GM21619 (cell line): Measurements from ENCODE around the gene SLCO4A1.
"Not testable (repeated sequence)": the region's sequence is repeated elsewhere in the genome, so short reads cannot be mapped to it uniquely, and the experiment has no call there.

Experiments used
- ATAC-seq: cut with Tn5 transposase; IDR thresholded peaks from one replicate; pipeline ENCODE4 v1.9.1; 2021; ENCODE audit not compliant: unreplicated experiment

The SLCO4A1 gene

DNA sequence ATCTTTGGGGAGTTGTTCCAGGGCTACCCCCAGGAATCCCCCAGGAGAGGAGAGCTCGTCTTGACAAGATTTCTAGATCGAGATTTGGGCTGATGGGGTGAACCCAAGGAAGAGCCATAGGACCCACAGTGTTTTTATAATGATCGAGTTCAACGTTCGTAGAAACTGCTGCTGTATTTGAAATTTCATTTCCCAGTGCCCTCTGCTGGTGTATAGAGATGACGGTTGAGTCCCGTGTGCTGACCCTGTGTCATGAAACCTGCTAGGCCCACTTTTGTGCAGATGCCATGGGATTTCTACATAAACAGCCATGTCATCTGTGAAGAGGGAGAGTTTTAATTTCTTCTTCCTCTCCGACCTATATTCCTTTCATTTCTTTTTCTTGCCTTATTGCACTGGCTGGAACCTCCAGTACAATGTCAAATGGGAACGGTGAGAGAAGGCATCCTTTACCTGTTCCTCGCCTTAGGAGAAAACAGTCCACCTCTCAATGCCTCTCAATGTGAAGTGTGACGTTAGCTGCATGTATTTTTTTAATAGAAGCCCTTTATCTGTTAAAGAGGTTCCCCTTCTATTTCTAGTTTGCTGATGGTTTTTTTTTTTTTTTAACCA, 37.8 kb downstream of the SLCO4A1 start:
- no peak for ATAC-seq

DNA sequence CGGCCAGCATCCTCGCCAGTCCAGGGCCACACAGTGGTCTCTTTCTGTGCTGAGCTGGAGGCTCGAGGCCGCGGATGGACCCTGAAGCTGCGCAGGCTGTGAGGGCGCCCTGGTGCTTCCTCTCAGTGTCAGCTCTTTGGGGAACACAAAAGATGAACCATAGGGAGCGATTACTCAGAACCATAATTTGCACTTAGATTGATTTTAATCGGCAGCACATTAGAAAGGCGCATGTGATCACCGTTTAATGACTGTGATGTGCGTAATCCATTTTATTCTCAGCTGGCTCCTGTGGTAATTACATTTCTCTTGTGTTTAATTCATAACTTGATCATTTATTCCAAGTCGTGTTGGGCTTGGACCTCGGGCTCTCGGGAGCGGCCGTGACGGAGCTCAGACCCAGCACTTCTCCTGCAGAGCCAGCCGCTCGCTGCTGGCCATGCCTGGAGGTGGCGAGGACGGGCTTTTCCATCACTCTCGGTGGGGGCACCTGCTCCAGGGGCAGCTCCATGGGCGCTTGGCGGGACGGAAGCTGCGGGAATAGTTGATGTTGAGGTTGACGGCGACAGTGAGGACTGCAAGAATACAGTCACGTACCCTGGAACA, 40.7 kb downstream of the SLCO4A1 start:
- ATAC-seq = no peak

DNA sequence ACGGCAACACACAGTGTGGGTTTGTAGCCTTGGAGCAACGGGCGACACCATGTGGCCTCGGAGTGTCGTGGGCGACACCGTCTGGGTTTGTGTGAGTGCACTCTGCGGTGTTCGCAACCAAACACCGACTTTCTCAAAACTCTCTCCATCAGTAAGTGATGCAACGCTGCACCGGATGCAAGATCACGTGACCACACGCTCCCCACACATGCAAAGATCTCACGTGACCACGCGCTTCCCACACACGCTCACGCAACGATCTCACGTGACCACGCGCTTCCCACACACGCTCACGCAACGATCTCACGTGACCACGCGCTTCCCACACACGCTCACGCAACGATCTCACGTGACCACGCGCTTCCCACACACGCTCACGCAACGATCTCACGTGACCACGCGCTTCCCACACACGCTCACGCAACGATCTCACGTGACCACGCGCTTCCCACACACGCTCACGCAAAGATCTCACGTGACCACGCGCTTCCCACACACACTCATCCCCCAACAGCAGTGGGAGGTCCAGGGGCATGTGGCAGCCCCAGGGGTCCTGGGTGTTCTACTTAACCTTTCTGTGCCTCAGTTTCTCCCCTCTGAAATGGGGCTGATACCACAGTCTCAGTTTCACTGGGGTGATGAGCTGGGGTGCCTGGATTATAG, 41.5 kb downstream of the SLCO4A1 start:
- not testable (repeated sequence) for ATAC-seq

DNA sequence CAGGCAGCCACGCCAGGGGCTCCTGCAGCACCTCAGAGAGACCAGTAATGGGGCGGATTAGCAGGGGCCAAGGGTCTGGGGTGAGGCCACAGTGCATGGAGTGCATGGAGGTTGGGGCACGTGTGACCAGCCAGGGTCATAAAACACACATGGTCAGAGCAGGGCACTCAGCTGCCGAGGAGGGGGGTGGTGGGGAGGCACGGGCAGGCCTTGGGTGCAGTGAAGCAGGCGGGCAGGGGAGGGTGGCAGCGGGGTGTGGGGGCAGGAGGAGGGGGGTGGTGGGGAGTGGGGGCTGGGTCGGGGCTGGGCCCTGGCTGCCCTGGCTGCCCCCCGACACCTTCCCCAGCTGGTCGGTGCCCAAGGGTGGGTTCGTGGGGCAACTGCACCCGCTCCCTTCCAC, 42.7 kb downstream of the SLCO4A1 start:
- ATAC-seq = no peak

DNA sequence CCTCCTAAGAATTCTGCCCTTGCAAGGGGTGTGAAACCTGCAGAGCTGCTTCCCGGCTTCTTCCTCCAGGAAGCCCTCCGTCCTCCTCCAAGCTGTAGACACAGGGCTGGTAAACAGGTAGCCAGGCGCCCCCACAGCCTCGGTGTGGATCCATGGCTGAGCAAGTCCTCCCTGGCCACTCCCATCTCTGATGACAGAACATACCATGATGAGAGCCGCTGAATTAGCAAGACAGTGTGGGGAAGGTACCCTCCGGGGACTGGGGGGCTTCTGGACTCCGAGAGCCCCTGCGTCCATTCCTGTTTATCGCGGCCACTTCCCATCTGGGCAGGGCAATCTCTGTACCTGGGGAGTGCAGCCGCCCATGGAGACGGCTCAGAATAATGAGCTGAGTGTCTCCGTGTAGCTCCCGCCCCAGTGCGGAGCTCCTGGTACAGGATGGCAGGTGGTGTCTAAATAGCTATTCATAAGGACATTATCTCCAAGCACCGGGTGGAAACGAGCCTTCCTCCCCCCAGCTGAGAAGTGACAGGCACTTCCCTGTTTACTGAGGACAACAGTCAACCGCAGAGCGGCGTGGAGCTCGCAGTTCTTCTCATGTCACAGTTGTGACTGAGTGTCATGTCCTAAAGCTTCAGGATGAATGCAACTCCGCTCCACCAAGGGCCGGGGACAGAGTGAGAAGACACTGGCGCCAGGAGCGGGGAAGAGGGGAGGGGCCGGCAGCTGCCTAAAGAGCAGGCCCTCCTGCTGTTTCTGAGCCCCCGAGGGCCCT, 43.7 kb downstream of the SLCO4A1 start:
- ATAC-seq = no peak

DNA sequence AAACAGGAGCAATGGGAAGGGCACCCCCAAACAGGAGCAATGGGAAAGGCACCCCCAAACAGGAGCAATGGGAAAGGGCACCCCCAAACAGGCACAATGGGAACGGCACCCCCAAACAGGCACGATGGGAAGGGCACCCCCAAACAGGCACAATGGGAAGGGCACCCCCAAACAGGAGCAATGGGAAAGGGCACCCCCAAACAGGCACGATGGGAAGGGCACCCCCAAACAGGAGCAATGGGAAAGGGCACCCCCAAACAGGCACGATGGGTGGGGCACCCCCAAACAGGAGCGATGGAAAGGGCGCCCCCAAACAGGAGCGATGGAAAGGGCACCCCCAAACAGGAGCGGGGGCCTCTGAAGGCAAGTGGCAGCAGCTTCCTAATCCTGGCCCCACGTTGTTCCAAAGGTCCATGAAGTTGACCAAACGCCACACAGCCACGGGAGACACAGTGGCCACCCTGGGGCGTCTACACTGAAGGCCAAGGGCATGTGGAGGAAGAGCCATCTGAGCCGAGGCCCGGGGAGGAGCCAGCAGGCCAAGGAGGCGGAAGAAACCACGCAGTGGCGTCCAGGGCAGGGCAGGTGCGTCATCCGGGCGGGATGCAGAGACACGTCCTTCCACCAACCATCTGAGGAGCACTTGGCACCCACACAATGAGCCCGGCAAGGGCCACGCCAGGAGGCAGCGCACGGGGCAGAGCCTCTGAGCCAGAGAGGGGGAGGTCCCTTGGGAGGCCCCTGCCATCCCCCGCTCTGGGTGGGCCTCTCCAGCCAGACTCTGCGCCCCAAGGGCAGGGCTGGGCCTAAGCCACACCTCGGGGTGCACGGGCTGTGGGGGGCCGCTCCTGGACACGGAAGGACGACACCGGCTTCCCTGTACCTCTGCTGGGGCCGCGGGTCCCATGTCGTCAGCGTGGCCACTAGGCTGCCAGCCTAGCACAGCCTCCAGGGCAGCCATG, 44.8 kb downstream of the SLCO4A1 start:
- no peak for ATAC-seq

DNA sequence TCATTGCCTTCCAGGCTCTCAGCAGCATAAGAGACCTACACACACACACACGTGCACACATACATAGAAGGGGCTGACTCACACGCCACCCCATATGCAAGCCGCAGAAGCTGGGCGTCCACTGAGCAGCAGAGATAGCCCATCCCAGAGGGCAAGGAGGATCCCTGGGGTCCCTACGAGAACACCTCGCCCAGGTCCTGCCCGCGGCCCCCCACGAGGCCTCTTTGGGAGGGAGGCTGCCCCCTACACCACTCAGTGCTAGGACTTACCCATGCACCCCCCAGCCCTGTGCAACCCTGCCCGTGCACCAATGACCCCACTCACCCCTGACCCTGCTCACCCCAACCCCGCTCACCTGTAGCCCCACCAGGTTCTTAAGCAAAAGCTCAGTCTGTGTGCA, 45.8 kb downstream of the SLCO4A1 start:
- ATAC-seq = no peak

DNA sequence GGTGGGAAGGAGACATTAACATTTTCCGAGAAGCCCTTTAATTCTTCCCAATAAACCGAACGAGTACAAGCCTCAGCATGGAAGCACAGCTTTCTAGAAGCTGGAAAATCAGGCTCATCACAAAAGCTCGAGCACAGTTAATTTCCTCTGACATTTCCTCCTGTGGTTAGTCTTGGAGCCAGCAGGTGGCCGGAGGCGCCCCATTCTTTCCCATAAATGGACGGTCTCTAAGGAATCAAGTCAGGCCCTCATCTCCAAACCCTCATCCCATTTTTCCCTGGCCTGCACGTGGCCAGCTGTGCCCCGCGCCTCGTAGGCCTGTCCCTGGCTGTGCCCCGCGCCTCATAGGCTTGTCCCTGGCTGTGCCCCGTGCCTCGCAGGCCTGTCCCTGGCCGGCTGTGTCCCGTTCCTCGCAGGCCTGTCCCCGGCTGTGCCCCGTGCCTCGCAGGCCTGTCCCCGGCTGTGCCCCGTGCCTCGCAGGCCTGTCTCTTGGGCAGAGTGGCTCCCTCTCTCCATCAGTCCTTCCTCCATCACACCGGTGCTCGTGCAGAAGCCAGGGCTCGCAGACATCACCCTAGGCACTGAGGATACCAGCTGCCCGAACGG, 46.7 kb downstream of the SLCO4A1 start:
- no peak for ATAC-seq

DNA sequence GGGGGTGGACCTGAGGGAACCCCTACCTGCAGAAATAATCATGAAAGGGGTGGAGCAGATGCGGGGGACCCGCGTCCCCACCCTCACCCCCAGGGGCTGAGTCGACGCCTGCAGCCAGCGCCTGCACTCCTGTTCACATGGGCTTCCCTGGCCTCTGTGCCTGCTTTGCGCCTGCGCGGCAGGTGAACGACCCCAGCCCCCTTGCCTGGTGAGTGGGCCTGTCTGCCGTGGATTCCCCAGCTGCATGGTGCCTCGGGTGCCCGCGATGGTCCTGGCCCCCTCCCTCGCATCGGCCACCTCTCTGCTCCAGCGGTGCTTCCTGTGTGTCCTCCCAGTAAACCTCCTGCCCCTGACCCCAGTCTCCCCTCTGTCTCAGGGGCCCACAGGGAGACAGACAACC, 47.6 kb downstream of the SLCO4A1 start:
- no peak for ATAC-seq

DNA sequence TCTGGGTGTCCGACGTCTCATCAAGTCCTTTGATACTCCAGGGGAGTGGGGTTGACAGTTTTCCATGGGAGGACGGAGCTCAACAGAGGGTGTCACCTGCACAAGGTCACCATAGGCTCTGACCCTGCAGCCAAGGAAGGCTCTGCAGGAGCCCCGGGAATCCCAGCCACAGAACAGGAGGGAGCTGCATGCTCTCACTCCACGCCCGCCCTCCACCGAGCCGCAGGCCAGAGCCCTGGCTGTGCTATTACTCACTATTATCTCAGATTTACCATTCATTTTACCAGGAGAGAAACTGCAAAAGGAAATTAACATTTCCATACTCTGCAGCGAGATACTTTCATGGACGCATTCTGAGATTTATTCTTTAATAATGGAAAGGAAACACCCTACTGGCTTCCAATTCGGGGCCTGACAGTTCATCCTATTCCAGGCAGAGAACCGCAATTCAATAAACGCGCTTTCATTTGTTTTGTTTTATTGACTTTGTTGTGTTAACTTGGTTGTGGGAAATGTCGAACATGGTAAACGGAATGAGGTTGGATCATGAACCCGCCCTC, 48.0 kb downstream of the SLCO4A1 start:
- no peak for ATAC-seq

DNA sequence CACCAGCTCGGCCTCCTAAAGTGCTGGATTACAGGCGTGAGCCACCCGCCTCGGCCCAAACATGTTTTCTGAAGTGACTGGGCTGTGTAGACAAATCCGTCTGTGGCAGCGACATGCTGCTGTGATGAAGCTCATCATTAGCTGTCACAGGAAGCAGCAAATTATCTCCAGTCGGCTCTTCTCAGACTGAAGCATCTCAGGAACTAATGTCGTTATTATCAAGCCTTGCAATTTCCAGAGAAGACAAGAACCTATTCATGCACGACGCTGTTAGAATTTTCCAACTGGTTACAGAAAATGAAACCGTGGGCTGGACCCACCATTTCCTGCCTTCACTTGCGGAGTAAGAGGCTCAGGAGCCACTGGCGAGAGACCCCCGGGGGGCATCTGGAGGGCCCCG, 49.2 kb downstream of the SLCO4A1 start:
- no peak for ATAC-seq

DNA sequence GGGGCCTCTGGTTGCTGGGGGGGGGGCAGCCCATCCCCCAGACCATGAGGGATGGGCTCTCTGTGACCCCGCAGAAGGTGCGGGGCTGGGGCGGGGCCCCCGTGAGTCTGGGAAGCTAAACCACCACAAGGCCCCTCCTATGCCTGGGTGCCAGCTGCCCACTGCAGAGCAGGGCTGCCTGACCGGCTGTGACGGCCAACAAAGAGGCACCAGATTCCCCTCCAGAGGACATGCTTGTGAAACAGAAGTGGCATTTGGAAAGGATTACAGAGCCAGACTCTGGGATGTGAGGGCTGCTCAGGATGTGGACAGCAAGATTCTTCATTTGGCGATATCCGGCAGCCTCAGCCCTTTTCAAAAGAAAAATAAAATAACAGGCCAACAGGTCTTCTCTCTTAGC, 49.9 kb downstream of the SLCO4A1 start:
- no peak for ATAC-seq

DNA sequence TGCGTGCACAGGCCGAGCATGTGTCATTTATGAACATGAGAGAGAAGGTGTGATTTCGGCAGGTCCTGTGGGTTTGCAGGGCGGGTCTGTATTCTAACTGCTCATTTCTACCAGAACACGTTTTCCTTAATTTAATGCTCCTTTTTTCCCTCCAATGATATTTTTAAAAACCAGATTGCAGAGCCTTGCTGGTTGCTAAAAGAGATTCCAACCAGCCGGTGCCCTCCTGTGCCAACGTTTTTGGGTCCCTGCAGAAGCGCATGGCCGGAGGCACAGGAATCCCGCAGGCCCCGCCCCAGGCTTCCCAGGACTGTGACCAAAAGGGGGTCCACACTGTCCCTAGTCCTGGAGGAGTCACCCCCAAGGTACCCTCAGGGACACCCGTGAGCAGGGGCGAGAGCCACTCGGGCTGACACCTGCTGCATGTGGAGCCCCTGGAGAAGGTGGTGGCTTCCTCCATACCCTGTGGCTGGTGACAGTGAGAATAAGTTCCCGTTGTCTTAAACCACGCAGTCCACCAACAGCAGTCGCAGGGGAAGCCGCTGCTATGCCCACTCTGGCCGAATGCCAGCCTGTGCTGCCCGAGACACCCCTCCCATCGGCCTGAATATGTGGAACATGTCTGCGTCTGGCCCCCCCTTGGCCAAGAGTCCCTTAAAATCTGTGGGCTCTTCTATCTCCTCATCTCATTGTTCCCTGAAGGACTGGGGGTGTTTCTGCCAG, 50.7 kb downstream of the SLCO4A1 start:
- ATAC-seq = no peak

DNA sequence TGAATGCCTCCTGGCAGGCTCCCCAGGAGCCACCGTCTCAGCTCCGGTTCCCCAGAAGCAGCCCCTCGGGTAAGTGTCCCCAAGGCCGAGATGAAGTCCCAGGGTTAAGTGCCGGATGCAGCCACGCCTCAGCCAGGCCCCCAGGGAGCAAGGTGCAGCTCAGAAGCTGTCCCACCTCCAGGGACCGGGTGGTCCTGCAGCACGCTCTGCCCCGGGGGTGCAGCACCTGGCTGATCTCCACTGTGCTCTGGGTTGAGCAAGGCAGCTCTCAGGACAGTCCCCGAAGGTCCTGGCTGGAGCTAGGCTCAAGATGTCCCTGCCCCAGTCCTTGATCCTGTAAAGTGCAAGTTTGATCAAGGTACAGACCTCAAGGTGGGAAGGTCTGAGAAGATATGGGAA, 51.2 kb downstream of the SLCO4A1 start:
- ATAC-seq = no peak

DNA sequence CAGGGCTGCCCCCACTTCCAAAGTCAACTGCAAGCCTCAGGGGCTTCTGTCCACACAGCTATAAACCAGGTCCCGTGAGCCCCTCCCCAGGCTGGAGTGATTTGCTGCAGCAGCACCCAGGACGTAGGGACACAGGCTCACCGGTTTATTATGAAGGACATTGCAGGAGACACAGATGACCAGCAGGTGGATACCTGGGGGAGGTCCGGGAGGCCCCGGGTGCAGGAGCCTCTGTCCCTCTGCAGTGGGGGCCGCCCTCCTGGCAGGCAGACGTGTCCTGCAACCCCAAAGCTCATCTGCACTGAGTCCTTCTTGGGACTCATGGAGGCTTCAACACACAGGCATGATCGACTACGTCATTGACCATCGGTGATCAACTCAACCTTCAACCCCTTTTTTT, 51.8 kb downstream of the SLCO4A1 start:
- ATAC-seq = no peak

DNA sequence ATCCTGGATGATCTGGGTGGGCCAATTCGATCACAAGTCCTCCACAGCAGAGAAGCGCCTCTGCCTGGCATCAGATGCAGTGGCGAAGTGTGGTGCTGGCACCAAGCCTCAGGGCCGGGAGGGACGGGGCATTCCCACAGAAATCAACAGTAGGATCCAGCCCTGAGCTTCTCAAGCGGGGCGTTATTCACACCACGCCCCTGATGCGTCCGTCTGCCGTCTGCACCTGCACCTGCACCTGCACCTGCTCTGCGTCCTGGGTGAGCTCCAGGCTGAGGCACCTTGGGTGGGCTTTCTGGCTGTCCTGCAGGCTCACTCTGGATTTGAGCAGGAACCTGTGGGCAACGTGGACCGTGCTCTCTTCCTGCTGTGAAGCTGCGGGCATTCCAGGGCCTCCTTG, 52.6 kb downstream of the SLCO4A1 start:
- ATAC-seq = no peak

DNA sequence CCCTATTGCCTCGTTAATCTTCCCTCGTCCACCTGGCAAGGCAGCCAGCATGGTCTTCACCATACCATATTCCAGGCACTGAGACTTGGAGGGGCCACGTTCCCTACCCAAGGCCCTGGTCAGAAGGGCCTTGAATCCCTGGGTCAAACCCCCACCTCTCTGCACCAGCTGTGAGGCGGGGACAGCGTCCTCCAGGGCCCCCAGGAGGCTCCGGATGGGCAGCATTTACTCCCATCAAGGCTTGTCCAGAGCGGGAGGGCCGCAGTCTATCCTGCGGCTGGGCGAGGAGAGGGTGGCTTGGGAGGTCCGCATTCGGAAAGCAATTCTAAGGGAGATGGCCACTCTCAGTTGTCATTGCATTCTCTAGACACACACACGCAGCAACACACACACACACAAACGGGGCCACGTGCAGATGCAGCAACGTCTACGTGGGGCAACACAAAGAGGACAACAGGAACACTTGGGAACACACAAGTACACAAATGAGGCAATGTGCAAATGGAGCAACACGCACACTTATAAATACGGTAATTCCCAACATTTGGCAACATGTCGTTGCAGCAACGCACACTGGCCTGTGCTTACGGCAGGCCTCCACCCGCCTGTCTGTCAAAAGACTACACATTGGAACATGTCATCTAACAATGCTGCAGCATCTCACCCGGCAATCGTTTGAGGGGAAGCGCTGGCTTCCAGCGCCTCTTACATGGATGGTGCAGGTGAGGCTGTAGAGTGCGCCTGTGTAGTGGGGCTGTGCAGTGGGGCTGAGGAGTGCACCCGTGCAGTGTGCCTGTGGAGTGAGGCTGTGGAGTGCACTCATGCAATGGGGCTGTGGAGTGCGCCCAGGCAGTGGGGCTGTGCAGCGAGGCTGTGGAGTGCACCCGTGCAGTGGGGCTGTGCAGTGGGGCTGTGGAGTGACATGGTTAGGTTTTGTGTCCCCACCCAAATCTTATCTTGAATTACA, 53.4 kb downstream of the SLCO4A1 start:
- no peak for ATAC-seq

DNA sequence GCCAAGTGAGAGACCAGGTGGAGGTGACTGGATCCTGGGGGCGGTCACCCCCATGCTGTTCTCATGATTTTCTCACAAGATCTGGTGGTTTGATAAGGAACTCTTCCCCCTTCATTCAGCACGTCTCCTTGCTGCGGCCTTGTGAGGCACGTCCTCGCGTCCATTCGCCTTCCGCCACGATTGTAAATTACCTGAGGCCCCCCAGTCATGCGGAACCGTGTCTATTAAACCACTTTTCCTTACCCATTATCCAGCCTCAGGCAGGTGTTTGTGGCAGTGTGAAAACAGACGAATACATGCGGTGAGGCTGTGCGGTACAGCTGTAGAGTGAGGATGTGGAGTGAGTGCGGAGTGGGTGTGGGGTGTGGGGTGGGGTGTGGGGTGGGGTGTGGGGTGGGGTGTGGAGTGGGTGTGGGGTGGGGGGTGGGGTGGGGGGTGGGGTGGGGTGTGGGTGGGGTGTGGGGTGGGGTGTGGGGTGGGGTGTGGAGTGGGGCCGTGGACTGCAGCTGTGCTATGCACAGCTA, 54.2 kb downstream of the SLCO4A1 start:
- no peak for ATAC-seq
